CD4-positive, alpha-beta T cell treated with Interleukin-21 for 1 hour (primary cell): ENCODE results near the gene PLPP6.

Experiments used
- DNase-seq: peaks from one replicate; pipeline ENCODE4 v3.0.0-alpha.2; 2020

PLPP6 gene

GRCh38 chr9:4662989-4663792 lies 1.1 kb downstream of the PLPP6 start:
- DNase-seq: peak; percentile 43

GRCh38 chr9:4663956-4664355 lies 1.9 kb downstream of the PLPP6 start:
- no peak for DNase-seq

GRCh38 chr9:4665357-4665756 lies 3.3 kb downstream of the PLPP6 start:
- DNase-seq: no peak

- peak; percentile 42 for DNase-seq
These were observed 4.1 kb downstream of the PLPP6 start, which contains the start of gene SPATA6L for GRCh38 chr9:4666042-4666699. Gene SPATA6L, minus strand, starts transcription at chr9:4666480. Its CDS starts 230 bp downstream, at chr9:4666250.

GRCh38 chr9:4667681-4668080 lies 5.6 kb downstream of the PLPP6 start:
- DNase-seq: peak; percentile 31

GRCh38 chr9:4668604-4669003 lies 6.5 kb downstream of the PLPP6 start:
- no peak for DNase-seq

GRCh38 chr9:4669890-4670289 lies 7.8 kb downstream of the PLPP6 start:
- DNase-seq: no peak

GRCh38 chr9:4670591-4670990 lies 8.5 kb downstream of the PLPP6 start:
- DNase-seq: no peak

GRCh38 chr9:4671737-4672136 lies 9.6 kb downstream of the PLPP6 start:
- no peak for DNase-seq

- no peak for DNase-seq
These were observed 12.7 kb downstream of the PLPP6 start for GRCh38 chr9:4674783-4675182.

GRCh38 chr9:4677392-4677791 lies 15.3 kb downstream of the PLPP6 start:
- no peak for DNase-seq

GRCh38 chr9:4678679-4679267 lies 16.7 kb downstream of the PLPP6 start:
- peak; percentile 53 for DNase-seq

GRCh38 chr9:4679268-4680172 lies 17.4 kb downstream of the PLPP6 start, which contains the start of gene CDC37L1:
Gene CDC37L1, plus strand, starts transcription at chr9:4679569. Its CDS starts 199 bp downstream, at chr9:4679768.
- DNase-seq: peak; percentile 98

- no peak for DNase-seq
These were observed 18.1 kb downstream of the PLPP6 start for GRCh38 chr9:4680173-4680525.

GRCh38 chr9:4680750-4681149 lies 18.7 kb downstream of the PLPP6 start:
- DNase-seq: no peak

GRCh38 chr9:4684820-4685219 lies 22.7 kb downstream of the PLPP6 start:
- DNase-seq: no peak

- DNase-seq: no peak
These were observed 24.0 kb downstream of the PLPP6 start for GRCh38 chr9:4686112-4686511.

- DNase-seq: no peak
These were observed 24.5 kb downstream of the PLPP6 start for GRCh38 chr9:4686584-4686983.

- DNase-seq: no peak
These were observed 26.9 kb downstream of the PLPP6 start for GRCh38 chr9:4689021-4689420.

- DNase-seq: no peak
These were observed 27.6 kb downstream of the PLPP6 start for GRCh38 chr9:4689687-4690104.

- no peak for DNase-seq
These were observed 28.1 kb downstream of the PLPP6 start for GRCh38 chr9:4690144-4690543.

- no peak for DNase-seq
These were observed 29.7 kb downstream of the PLPP6 start for GRCh38 chr9:4691795-4692194.

GRCh38 chr9:4700091-4700490 lies 38.0 kb downstream of the PLPP6 start:
- no peak for DNase-seq
